Measurements from ENCODE around the gene TMEM198.

TMEM198 gene

DNA sequence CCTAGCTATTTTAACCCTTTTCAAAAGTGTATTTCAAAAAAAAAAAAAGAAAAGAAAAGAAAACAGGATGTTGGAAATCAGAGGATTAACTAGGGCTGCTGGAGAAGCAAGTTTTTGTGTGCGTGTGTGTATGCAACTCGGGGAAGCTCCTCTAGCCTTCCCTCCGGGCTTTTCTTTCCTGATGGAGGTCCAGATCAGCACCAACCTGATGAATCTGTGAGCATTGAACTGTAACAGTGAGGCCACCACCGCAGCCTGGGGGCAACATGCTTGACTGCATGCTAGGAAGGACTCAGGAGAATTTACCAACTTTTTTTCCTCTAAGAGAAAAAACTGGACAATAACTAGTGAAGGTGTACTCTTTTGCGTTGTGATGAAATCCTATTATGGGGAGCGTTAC is 25.2 kb downstream of the TMEM198 start:
- no peak overlapping the region for H3K27ac ChIP-seq
- TF ChIP-seq, protein P1, sequence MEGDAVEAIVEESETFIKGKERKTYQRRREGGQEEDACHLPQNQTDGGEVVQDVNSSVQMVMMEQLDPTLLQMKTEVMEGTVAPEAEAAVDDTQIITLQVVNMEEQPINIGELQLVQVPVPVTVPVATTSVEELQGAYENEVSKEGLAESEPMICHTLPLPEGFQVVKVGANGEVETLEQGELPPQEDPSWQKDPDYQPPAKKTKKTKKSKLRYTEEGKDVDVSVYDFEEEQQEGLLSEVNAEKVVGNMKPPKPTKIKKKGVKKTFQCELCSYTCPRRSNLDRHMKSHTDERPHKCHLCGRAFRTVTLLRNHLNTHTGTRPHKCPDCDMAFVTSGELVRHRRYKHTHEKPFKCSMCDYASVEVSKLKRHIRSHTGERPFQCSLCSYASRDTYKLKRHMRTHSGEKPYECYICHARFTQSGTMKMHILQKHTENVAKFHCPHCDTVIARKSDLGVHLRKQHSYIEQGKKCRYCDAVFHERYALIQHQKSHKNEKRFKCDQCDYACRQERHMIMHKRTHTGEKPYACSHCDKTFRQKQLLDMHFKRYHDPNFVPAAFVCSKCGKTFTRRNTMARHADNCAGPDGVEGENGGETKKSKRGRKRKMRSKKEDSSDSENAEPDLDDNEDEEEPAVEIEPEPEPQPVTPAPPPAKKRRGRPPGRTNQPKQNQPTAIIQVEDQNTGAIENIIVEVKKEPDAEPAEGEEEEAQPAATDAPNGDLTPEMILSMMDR (conservative IDR thresholded peaks at IDR 0.05): no peak
- no peak for TF ChIP-seq ZFX (IDR thresholded peaks at IDR 0.05)

DNA sequence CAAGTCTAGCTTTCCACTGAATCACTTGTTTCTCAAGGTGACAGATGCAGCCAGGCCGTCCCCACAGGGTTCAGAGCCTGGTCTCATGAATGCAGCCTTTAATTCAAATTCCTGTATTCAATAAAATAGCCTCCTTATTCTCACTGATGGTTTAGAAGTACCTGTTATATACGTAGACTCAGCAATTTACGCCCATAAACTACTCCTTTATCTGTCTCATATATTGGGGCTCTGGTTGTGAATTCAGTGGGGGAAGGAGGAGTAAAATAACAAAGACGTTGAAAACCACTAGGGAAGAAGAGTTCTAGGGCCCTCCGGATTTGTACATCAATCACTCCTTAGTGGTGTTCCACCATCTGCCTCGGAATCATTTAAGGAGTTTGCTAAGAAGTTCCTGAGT is 25.8 kb downstream of the TMEM198 start:
- H3K27ac ChIP-seq: no peak overlapping the region
- TF ChIP-seq, protein P1 (conservative IDR thresholded peaks at IDR 0.05): no peak
- TF ChIP-seq ZFX (IDR thresholded peaks at IDR 0.05): no peak

DNA sequence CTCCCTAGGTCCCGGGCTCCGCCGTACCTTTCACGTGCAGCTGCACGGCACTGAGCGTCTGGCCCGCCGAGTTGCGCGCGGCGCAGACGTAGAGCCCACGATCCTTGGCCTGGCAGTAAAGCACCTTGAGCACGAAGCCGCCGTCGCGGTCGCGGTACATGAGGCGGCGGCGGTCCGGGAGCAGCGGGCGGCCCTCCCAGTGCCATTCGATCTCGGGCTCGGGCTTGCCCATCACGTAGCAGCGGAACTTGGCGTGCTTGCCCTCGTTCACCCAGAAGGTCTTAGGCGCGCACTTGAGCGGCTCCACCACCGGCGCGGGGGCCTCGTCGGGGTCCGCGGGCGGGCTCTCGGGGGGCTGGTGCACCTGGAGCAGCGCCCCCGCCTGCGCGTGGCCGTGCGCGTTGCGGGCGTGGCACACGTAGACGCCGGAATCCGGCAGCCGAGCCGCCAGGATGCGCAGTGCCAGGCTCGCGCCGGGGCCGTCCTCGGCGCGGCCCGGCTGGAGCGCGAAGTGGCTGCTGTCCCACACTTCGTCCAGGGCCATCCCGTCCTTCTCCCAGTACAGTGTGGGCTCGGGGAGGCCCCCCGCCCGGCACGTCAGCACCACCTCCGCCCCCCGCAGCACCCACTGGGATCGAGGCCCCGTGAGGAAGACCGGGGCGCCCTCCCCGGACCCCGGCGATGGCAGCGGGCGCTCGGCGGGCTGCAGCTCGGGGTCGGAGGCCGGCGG is 26.5 kb downstream of the TMEM198 start:
- no peak overlapping the region for H3K27ac ChIP-seq
- TF ChIP-seq, protein P1 (conservative IDR thresholded peaks at IDR 0.05): no peak
- no peak for TF ChIP-seq ZFX (IDR thresholded peaks at IDR 0.05)

DNA sequence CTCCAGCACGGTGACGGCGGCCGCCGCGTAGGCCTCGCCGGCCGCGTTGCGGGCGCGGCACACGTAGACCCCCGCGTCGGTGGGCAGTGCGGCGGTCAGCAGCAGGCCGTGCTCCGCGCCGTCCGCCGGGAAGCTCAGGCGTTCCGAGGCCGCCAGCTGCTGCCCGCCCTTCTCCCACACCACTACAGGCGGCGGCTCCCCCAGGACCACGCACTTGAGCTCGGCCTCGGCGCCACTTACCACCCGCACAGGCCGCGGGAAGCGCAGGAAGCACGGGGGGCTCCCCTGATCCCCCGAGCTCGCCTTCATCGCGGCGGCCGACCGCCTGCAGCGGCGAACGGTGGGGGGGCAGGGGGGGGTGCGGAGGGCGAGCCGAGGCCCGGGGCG is 27.1 kb downstream of the TMEM198 start:
- no peak overlapping the region for H3K27ac ChIP-seq
- TF ChIP-seq, protein P1 (conservative IDR thresholded peaks at IDR 0.05): no peak
- no peak for TF ChIP-seq ZFX (IDR thresholded peaks at IDR 0.05)

DNA sequence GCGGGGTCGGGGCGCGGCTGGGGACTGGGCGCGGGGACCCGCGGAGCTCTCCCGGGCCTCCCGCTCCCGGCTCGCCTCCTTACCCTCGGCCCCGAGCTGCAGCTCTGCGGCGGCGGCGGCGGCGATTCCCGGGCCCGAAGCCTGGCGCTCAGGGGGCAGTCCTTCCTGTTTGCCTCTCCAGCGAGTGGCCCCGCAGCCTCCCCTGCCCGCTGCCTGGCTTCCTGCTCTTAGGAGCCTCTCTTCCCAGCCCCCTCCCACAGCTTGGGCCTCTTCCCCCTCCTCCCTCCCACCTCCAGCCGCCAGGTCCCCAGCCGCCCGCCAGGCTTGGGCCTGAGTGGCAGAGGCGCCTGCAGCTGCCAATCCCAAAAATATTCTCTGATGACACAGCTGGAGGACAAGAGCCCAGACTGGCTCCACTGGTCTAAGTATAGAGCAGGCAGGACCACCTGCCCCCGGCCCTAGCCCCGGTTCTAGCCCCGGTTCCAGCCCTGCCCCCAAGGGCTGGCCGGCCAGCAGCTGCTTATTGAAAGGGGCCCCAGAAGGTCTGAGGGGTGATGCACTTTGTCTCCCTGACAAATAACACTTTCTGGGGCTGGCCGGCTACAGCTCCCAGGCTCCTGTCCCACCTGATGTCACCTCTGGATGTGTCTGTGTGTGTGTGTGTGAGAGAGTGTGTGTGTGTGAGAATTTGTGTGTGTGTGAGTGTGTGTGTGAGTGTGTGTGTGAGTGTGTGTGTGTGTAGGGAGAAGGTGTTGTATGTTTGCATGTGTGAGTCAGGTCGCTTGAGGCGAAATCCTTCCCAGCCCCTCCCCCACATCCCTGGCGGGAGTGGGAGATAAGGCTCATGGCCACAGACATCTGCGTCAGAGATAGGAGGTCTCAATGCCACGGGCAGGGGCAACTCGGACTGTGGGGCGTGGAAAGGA is 27.7 kb downstream of the TMEM198 start, which contains the start of gene OBSL1:
OBSL1 (minus strand) TSS at position 229 of the 926 bp plus-strand sequence. CDS start 307 bp downstream, outside the sequence.
- no peak for TF ChIP-seq ZFX (IDR thresholded peaks at IDR 0.05)
- TF ChIP-seq, protein P1 (conservative IDR thresholded peaks at IDR 0.05): no peak
- H3K27ac ChIP-seq: no peak within 1 kb of the TSS

DNA sequence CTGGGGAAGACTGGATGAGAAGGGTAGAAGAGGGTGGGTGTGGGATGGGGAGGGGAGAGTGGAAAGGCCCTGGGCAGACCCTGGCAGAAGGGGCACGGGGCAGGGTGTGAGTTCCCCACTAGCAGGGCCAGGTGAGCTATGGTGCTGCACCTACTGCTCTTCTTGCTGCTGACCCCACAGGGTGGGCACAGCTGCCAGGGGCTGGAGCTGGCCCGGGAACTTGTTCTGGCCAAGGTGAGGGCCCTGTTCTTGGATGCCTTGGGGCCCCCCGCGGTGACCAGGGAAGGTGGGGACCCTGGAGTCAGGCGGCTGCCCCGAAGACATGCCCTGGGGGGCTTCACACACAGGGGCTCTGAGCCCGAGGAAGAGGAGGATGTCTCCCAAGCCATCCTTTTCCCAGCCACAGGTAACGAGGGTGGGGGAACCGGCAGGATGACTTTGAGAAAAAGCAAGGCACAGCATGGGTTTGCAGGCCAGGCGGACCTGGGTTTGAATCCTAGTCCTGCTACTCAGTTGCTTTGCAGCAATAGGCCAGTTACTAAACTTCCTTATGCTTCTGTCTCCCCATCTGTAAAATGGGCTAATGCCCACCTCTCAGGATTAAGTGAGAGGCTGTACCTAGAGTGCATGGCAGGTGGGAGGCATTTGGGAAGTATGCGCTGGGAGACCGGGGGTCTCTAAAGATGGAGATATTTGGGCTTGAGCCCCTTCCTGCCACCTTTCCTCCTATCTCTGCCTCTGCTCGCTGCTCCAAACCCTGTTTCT is 28.6 kb downstream of the TMEM198 start, which contains the start of gene INHA:
INHA (plus strand) TSS at position 74 of the 765 bp plus-strand sequence; CDS start at position 139, 65 bp downstream.
- no peak within 1 kb of the TSS for H3K27ac ChIP-seq
- TF ChIP-seq ZFX (IDR thresholded peaks at IDR 0.05): no peak
- TF ChIP-seq, protein P1 (conservative IDR thresholded peaks at IDR 0.05): no peak

Measured in C4-2B (cell line).